GM13977 (cell line): ENCODE results near the gene MRGPRD.

Source experiments
- DNase-seq: peaks from one replicate; pipeline ENCODE4 v3.0.0; 2012; ENCODE audit warnings: low spot score
- in situ Hi-C: fragments of 300-500 bp; cut with MboI; formaldehyde crosslinking; loops from one replicate; pipeline ENCODE4 v1.12.0; 2022; ENCODE audit warnings: low sequenced_read_pairs, low pct_unique_long_range_greater_than_20kb, mixed read lengths, inconsistent platforms; ENCODE audit not compliant: unreplicated experiment
- TF ChIP-seq, protein P1 (sequence below): IDR thresholded peaks from 2 replicates; pipeline ENCODE4 v1.5.1; 2012; ENCODE audit warnings: mild to moderate bottlenecking, control low read depth; ENCODE audit not compliant: insufficient read depth; ENCODE audit errors: extremely low read depth, missing control alignments

Gene MRGPRD

DNA sequence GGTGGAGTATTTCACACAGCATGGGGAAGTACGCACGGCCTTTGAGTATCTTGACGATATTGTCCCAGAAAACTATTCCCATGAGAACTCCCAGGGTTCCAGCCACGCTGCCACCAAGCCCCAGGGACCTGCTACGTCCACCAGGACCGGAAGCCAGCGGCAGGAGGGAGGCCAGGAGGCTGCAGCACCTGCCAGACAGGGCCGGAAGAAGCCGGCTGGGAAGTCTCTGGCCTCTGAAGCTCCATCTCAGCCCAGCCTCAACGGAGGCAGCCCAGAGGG, 44.5 kb downstream of the MRGPRD start:
- in situ Hi-C loops, result no loop called here
- TF ChIP-seq, protein P1, sequence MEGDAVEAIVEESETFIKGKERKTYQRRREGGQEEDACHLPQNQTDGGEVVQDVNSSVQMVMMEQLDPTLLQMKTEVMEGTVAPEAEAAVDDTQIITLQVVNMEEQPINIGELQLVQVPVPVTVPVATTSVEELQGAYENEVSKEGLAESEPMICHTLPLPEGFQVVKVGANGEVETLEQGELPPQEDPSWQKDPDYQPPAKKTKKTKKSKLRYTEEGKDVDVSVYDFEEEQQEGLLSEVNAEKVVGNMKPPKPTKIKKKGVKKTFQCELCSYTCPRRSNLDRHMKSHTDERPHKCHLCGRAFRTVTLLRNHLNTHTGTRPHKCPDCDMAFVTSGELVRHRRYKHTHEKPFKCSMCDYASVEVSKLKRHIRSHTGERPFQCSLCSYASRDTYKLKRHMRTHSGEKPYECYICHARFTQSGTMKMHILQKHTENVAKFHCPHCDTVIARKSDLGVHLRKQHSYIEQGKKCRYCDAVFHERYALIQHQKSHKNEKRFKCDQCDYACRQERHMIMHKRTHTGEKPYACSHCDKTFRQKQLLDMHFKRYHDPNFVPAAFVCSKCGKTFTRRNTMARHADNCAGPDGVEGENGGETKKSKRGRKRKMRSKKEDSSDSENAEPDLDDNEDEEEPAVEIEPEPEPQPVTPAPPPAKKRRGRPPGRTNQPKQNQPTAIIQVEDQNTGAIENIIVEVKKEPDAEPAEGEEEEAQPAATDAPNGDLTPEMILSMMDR, result no peak
- no peak for DNase-seq

- TF ChIP-seq, protein P1, result no peak
- DNase-seq, result no peak
- in situ Hi-C loops, result no loop called here
These were observed 45.0 kb downstream of the MRGPRD start for GRCh38 chr11:68935516-68936357.

DNA sequence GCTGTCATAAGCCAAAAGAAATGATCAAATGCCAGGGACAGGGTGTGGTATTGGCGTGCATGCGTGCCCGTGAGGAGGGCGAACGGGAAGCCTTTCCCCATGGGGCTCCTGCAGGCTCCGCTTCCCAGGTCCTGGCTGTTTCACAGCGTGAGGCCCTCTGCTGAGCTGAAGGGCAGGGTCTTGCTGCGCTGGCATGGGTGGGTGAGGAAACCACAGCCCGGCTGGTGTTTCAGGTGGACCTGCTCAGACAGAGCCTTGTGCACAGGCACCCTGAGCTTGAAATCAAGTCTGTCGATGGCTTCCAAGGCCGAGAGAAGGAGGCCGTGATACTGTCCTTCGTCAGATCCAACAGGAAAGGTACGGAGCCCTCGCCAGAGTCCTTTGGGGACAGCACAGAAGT, 45.7 kb downstream of the MRGPRD start:
- TF ChIP-seq, protein P1, result no peak
- DNase-seq, result no peak
- in situ Hi-C loops, result no loop called here

GRCh38 chr11:68934666-68935065, 46.1 kb downstream of the MRGPRD start:
- no peak for DNase-seq
- in situ Hi-C loops, result no loop called here
- TF ChIP-seq, protein P1, result no peak

DNA sequence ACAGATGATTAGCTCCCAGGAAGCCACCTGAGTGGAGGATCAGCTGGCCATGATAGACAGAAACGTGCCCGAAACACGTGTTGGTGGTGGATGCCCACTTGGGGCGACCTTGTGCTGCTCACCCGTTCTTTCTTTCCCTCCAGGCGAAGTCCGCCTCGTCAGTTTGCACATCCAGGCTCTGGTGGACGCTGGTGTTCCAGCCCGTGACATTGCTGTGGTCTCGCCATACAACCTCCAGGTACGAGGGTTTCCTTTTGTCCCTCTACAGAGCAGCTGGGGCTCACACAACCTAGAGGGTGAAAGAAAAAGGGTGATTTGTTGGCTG, 46.5 kb downstream of the MRGPRD start:
- TF ChIP-seq, protein P1, result no peak
- DNase-seq, result no peak
- in situ Hi-C loops, result no loop called here

DNA sequence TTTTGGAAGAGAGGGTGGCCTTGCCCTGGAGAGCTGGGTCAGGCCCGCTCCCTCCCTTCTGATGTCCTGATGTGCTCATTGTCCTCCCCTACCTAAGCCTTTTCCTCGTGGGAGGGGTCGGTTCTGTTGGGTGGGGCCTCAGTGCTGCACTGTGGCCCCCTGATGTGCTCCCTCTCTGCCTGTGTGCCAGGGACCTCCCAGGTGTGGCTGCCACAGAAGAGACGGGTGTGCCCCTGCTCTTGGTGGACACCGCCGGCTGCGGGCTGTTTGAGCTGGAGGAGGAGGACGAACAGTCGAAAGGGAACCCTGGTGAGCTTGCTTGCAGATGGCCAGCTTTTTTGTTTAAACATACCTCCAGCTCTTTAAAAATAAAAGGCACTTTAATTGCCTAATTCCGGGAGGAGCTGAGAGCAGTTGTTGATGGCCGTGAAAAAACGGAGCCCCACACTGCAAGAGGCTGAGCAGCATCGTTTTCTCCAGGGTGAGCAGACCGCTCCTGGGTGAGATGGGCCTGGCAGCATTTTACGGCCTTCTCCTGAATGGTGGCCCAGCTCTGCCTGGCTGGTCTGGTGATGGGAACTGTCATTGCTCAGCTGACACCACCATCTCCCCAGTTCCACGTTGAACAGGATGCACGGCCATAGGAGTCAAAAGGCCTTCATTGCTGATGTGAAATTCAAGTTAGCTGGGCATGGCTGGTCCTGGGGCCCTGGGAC, 47.0 kb downstream of the MRGPRD start:
- TF ChIP-seq, protein P1, result no peak
- in situ Hi-C loops, result no loop called here
- DNase-seq, result peak; percentile 23
